Common myeloid progenitor, CD34-positive (primary cell): Measurements from ENCODE around the gene ANTXR2.

Experiments
- CTCF ChIA-PET: fragments of 350-600 bp; sonication (Branson Sonifier 250); formaldehyde crosslinking; loops from one replicate; lab custom pipeline; 2021; ENCODE audit warnings: antibody characterized with exemption; lab: Charles Lee
- POLR2A ChIA-PET: fragments of 350-600 bp; sonication (Branson Sonifier 250); formaldehyde crosslinking; loops from one replicate; lab custom pipeline; 2021; ENCODE audit warnings: antibody characterized with exemption; lab: Charles Lee
- DNase-seq, 3 donors: peaks; one replicate each; pipeline versions ENCODE4 v3.0.0 to v3.0.0-alpha.2; 2013
- H3K27ac ChIP-seq, 2 experiments: 1 replicate in 1 of 2; 2 replicates in 1 of 2; pipeline ENCODE4 v1.7.0; 2013; ENCODE audit warnings: inconsistent platforms in 2 of 2, low read length in 2 of 2, mild to moderate bottlenecking in 2 of 2, low read depth in 1 of 2, moderate library complexity in 1 of 2; ENCODE audit not compliant: severe bottlenecking in 2 of 2, insufficient read depth in 1 of 2, poor library complexity in 1 of 2
- H3K27me3 ChIP-seq, 5 experiments: replicated peaks in 2 of 5; 1 replicate in 3 of 5; 2 replicates in 2 of 5; pipeline versions ENCODE4 v1.6.1 to v1.7.0; 2013; ENCODE audit warnings: low read length in 4 of 5, mild to moderate bottlenecking in 2 of 5, moderate library complexity in 2 of 5, inconsistent platforms in 1 of 5; ENCODE audit not compliant: insufficient read depth in 5 of 5, control insufficient read depth in 4 of 5
- H3K36me3 ChIP-seq, 4 experiments: 1 replicate in 2 of 4; 2 replicates in 2 of 4; pipeline versions ENCODE4 v1.6.1 to v1.7.0; 2013; ENCODE audit warnings: low read length in 3 of 4, control low read depth in 1 of 4, mild to moderate bottlenecking in 1 of 4; ENCODE audit not compliant: control insufficient read depth in 4 of 4, insufficient read depth in 4 of 4
- H3K4me1 ChIP-seq, 4 experiments: 1 replicate in 3 of 4; 2 replicates in 1 of 4; pipeline versions ENCODE4 v1.6.1 to v1.7.1; 2013; ENCODE audit warnings: low read length in 3 of 4, mild to moderate bottlenecking in 3 of 4, control low read depth in 1 of 4, inconsistent platforms in 1 of 4, moderate library complexity in 1 of 4; ENCODE audit not compliant: control insufficient read depth in 4 of 4, insufficient read depth in 4 of 4; ENCODE audit errors: control extremely low read depth in 1 of 4
- H3K4me3 ChIP-seq, 7 experiments: 1 replicate in 4 of 7; 2 replicates in 3 of 7; pipeline versions ENCODE4 v1.5.1 to v1.7.0; 2013; ENCODE audit warnings: mild to moderate bottlenecking in 7 of 7, low read length in 6 of 7, moderate library complexity in 6 of 7, inconsistent platforms in 2 of 7, low read depth in 2 of 7, control low read depth in 1 of 7; ENCODE audit not compliant: insufficient read depth in 4 of 7, control insufficient read depth in 1 of 7; ENCODE audit errors: extremely low read depth in 1 of 7
- H3K9me3 ChIP-seq, 5 experiments: 1 replicate in 4 of 5; 2 replicates in 1 of 5; pipeline versions ENCODE4 v1.6.1 to v1.7.1; 2013; ENCODE audit warnings: low read length in 4 of 5, mild to moderate bottlenecking in 2 of 5, inconsistent platforms in 1 of 5, low read depth in 1 of 5, moderate library complexity in 1 of 5; ENCODE audit not compliant: control insufficient read depth in 4 of 5, insufficient read depth in 2 of 5; ENCODE audit errors: control extremely low read depth in 1 of 5
- WGBS: methylation state at CpG from one replicate; pipeline ENCODE4 v1.1.5; 2013; ENCODE audit not compliant: insufficient coverage; 5-methylcytosine and 5-hydroxymethylcytosine counted together

ANTXR2 gene

DNA sequence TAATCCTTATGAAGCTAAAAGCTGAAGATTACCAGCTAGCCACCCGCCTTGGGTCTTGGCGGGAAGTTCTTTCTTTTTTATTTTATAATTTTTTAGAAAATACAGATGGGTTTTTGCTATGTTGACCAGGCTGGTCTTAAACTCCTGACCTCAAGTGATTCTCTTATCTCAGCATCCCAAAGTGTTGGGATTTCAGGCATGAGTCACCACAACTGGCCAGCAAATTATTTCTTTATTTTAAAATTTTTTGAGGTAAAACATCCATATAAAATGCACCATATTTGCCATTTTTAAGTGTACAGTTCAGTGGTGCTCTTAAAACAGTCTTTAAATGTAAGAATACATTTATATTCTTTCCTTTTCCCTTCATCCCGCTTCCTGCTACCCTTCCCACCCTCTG lies 40.6 kb upstream of the ANTXR2 start:
- Histone ChIP-seq H3K36me3 (no peaks in the 10 kb centered on the region), H3K9me3 (peaks cover 0 to 14% (median 0%) of the 10 kb centered on the region in 5 experiments), H3K27me3 (no peaks in the 10 kb centered on the region), H3K4me3 (no peak overlapping the region), H3K4me1 (no peaks in the 10 kb centered on the region), H3K27ac (no peak overlapping the region)
- POLR2A ChIA-PET = interaction anchor here (1.4 kb wide), 1 partner anchor 97 kb away, joined by 3 read pairs; no protein-coding TSS in a partner anchor
- CTCF ChIA-PET = interaction anchor here (1.1 kb wide), 1 partner anchor 34 kb away, joined by 6 read pairs; no protein-coding TSS in a partner anchor
- DNase-seq = no peak
- WGBS = no CpG with 5 or more reads among the region's 3 CpGs

- H3K9me3 ChIP-seq = peaks cover 0 to 12% (median 3%) of the 10 kb centered on the region in 5 experiments
- no peak overlapping the region for H3K27ac ChIP-seq
- DNase-seq = no peak
- H3K4me1 ChIP-seq = no peaks in the 10 kb centered on the region
- POLR2A ChIA-PET = no interaction called here
- CTCF ChIA-PET = interaction anchor here (1.1 to 1.2 kb wide), 2 partner anchors 9 to 13 kb away, joined by 3 to 5 read pairs; no protein-coding TSS in a partner anchor
- no peaks in the 10 kb centered on the region for H3K27me3 ChIP-seq
- no CpG with 5 or more reads among the region's 3 CpGs for WGBS
- H3K4me3 ChIP-seq = no peak overlapping the region
- no peaks in the 10 kb centered on the region for H3K36me3 ChIP-seq
These were observed 39.2 kb upstream of the ANTXR2 start for GRCh38 chr4:80112236-80112635.

DNA sequence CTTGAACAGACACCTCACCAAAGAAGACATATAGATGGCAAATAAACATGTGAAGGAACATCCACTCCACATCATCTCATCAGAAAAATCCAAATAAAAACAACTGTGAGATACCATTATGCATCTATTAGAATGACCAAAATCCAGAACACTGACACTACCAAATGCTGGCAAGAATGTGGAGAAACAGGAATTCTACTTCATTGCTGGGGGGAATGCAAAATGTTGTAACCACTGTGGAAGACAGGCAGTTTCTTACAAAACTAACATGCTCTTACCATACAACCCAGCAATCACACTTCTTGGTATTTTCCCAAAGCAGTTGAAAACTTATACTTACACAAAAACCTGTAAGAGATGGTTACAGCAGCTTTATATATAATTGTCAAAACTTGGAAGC lies 38.2 kb upstream of the ANTXR2 start:
- POLR2A ChIA-PET = no interaction called here
- Histone ChIP-seq H3K9me3 (peaks cover 0 to 16% (median 3%) of the 10 kb centered on the region in 5 experiments), H3K4me3 (no peak overlapping the region), H3K27me3 (no peaks in the 10 kb centered on the region), H3K27ac (no peak overlapping the region), H3K4me1 (no peaks in the 10 kb centered on the region), H3K36me3 (no peaks in the 10 kb centered on the region)
- CTCF ChIA-PET = no interaction called here
- no peak for DNase-seq

DNA sequence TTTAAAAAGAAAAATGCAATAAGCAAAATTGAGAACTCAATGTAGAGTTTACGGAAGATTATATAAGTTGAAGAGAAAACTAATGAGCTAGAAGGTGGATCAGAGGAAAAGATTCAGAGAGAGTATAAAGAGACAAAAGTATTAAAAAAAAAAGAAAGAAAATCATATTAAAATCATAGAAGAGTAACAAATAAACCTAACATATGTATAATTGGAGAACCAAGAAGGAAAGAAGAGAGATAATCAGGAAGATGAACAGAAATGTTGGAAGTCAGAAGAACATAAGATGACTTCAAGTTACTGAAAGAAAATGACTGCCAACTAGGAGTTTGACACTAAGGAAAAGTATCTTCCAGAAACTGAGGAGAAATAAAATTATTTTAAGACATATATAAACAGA lies 34.3 kb upstream of the ANTXR2 start:
- CTCF ChIA-PET = interaction anchor here (1.4 kb wide), 1 partner anchor 10 kb away, joined by 3 read pairs; no protein-coding TSS in a partner anchor
- no peak overlapping the region for H3K27ac ChIP-seq
- H3K4me3 ChIP-seq = no peak overlapping the region
- no peaks in the 10 kb centered on the region for H3K36me3 ChIP-seq
- WGBS = no CpG with 5 or more reads among the region's 1 CpG
- H3K27me3 ChIP-seq = no peaks in the 10 kb centered on the region
- peak; percentile 14 to 39 (median 32) for DNase-seq
- peaks cover 0 to 16% (median 0%) of the 10 kb centered on the region in 5 experiments for H3K9me3 ChIP-seq
- no peaks in the 10 kb centered on the region for H3K4me1 ChIP-seq
- POLR2A ChIA-PET = no interaction called here

GRCh38 chr4:80104927-80105326 lies 31.9 kb upstream of the ANTXR2 start:
- no CpG with 5 or more reads among the region's 1 CpG for WGBS
- H3K27me3 ChIP-seq = no peaks in the 10 kb centered on the region
- no peaks in the 10 kb centered on the region for H3K4me1 ChIP-seq
- POLR2A ChIA-PET = interaction anchor here (0.6 kb wide), 1 partner anchor 65 kb away, joined by 3 read pairs; no protein-coding TSS in a partner anchor
- peaks cover 0 to 16% (median 0%) of the 10 kb centered on the region in 5 experiments for H3K9me3 ChIP-seq
- no peaks in the 10 kb centered on the region for H3K36me3 ChIP-seq
- H3K4me3 ChIP-seq = no peak overlapping the region
- no peak for DNase-seq
- H3K27ac ChIP-seq = no peak overlapping the region
- CTCF ChIA-PET = interaction anchor here (1.0 to 2.5 kb wide), 5 partner anchors 9 to 25 kb away, joined by 3 to 8 read pairs (median 6); no protein-coding TSS in a partner anchor

GRCh38 chr4:80103629-80104028 lies 30.6 kb upstream of the ANTXR2 start:
- Histone ChIP-seq H3K4me1 (no peaks in the 10 kb centered on the region), H3K9me3 (peaks cover 0 to 16% (median 0%) of the 10 kb centered on the region in 5 experiments), H3K27me3 (no peaks in the 10 kb centered on the region), H3K27ac (no peak overlapping the region), H3K4me3 (no peak overlapping the region), H3K36me3 (no peaks in the 10 kb centered on the region)
- peak in 2 of 3 donors; percentile 36 to 39 for DNase-seq
- 100% methylated on average over 1 of the region's 2 CpGs for WGBS
- CTCF ChIA-PET = interaction anchor here (0.7 kb wide), 1 partner anchor 83 kb away, joined by 3 read pairs; no protein-coding TSS in a partner anchor
- POLR2A ChIA-PET = interaction anchor here (0.7 kb wide), 1 partner anchor 418 kb away, joined by 3 read pairs; no protein-coding TSS in a partner anchor

GRCh38 chr4:80101792-80102116 lies 28.7 kb upstream of the ANTXR2 start:
- Histone ChIP-seq H3K36me3 (no peaks in the 10 kb centered on the region), H3K9me3 (peaks cover 0 to 2% (median 0%) of the 10 kb centered on the region in 5 experiments), H3K27ac (no peak overlapping the region), H3K4me1 (no peaks in the 10 kb centered on the region), H3K27me3 (no peaks in the 10 kb centered on the region), H3K4me3 (no peak overlapping the region)
- CTCF ChIA-PET = no interaction called here
- DNase-seq = peak in 2 of 3 donors; percentile 56 to 67
- POLR2A ChIA-PET = interaction anchor here (0.7 kb wide), 1 partner anchor 513 kb away, joined by 3 read pairs; no protein-coding TSS in a partner anchor
